ENCODE data around the gene FAM180A. TPM values are rescaled to one million over a fixed set of nuclear protein-coding genes. Genes with fewer than 3 reads are reported as not detected.

The FAM180A gene
- total and polyA plus RNA-seq, 2 of the 8 experiments (the other 6 are each of a cell fraction or from before 2014, with no cell fraction given): not detected

- TF ChIP-seq, protein P1, sequence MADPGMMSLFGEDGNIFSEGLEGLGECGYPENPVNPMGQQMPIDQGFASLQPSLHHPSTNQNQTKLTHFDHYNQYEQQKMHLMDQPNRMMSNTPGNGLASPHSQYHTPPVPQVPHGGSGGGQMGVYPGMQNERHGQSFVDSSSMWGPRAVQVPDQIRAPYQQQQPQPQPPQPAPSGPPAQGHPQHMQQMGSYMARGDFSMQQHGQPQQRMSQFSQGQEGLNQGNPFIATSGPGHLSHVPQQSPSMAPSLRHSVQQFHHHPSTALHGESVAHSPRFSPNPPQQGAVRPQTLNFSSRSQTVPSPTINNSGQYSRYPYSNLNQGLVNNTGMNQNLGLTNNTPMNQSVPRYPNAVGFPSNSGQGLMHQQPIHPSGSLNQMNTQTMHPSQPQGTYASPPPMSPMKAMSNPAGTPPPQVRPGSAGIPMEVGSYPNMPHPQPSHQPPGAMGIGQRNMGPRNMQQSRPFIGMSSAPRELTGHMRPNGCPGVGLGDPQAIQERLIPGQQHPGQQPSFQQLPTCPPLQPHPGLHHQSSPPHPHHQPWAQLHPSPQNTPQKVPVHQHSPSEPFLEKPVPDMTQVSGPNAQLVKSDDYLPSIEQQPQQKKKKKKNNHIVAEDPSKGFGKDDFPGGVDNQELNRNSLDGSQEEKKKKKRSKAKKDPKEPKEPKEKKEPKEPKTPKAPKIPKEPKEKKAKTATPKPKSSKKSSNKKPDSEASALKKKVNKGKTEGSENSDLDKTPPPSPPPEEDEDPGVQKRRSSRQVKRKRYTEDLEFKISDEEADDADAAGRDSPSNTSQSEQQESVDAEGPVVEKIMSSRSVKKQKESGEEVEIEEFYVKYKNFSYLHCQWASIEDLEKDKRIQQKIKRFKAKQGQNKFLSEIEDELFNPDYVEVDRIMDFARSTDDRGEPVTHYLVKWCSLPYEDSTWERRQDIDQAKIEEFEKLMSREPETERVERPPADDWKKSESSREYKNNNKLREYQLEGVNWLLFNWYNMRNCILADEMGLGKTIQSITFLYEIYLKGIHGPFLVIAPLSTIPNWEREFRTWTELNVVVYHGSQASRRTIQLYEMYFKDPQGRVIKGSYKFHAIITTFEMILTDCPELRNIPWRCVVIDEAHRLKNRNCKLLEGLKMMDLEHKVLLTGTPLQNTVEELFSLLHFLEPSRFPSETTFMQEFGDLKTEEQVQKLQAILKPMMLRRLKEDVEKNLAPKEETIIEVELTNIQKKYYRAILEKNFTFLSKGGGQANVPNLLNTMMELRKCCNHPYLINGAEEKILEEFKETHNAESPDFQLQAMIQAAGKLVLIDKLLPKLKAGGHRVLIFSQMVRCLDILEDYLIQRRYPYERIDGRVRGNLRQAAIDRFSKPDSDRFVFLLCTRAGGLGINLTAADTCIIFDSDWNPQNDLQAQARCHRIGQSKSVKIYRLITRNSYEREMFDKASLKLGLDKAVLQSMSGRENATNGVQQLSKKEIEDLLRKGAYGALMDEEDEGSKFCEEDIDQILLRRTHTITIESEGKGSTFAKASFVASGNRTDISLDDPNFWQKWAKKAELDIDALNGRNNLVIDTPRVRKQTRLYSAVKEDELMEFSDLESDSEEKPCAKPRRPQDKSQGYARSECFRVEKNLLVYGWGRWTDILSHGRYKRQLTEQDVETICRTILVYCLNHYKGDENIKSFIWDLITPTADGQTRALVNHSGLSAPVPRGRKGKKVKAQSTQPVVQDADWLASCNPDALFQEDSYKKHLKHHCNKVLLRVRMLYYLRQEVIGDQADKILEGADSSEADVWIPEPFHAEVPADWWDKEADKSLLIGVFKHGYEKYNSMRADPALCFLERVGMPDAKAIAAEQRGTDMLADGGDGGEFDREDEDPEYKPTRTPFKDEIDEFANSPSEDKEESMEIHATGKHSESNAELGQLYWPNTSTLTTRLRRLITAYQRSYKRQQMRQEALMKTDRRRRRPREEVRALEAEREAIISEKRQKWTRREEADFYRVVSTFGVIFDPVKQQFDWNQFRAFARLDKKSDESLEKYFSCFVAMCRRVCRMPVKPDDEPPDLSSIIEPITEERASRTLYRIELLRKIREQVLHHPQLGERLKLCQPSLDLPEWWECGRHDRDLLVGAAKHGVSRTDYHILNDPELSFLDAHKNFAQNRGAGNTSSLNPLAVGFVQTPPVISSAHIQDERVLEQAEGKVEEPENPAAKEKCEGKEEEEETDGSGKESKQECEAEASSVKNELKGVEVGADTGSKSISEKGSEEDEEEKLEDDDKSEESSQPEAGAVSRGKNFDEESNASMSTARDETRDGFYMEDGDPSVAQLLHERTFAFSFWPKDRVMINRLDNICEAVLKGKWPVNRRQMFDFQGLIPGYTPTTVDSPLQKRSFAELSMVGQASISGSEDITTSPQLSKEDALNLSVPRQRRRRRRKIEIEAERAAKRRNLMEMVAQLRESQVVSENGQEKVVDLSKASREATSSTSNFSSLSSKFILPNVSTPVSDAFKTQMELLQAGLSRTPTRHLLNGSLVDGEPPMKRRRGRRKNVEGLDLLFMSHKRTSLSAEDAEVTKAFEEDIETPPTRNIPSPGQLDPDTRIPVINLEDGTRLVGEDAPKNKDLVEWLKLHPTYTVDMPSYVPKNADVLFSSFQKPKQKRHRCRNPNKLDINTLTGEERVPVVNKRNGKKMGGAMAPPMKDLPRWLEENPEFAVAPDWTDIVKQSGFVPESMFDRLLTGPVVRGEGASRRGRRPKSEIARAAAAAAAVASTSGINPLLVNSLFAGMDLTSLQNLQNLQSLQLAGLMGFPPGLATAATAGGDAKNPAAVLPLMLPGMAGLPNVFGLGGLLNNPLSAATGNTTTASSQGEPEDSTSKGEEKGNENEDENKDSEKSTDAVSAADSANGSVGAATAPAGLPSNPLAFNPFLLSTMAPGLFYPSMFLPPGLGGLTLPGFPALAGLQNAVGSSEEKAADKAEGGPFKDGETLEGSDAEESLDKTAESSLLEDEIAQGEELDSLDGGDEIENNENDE (IDR thresholded peaks at IDR 0.05; ENCODE audit: insufficient replicate concordance, low read length): no peak
- TF ChIP-seq TAF1 (IDR thresholded peaks at IDR 0.05; ENCODE audit: low read depth, low read length): no peak
- TF ChIP-seq TEAD4 (IDR thresholded peaks at IDR 0.05; ENCODE audit: low read depth, low read length): no peak
- no peak for TF ChIP-seq HDAC6 (IDR thresholded peaks at IDR 0.05; ENCODE audit: low read depth, low read length)
- TF ChIP-seq RXRA (IDR thresholded peaks at IDR 0.05; ENCODE audit: insufficient read depth, low read depth, low read length): no peak
- no peak for TF ChIP-seq ZNF274 (IDR thresholded peaks at IDR 0.05; ENCODE audit: borderline replicate concordance, extremely low read depth, low read length)
- TF ChIP-seq BRCA1 (IDR thresholded peaks at IDR 0.05; ENCODE audit: low read depth, low read length): no peak
Measured at GRCh38 chr7:135745703-135746312, 2.8 kb downstream of the FAM180A start (continued).
